MG63 (cell line): ENCODE results near the gene PLCH2. TPM values are rescaled to one million over a fixed set of nuclear protein-coding genes. Genes with fewer than 3 reads are reported as not detected.

Experiments
- total RNA-seq: library from RNA; depleted of rRNA; stranded (reverse); fragments of >200 nt; shearing (Covaris generic); gene quantifications from 2 replicates; pipeline ENCODE4 v1.2.3, GENCODE V29; 2014; ENCODE audit warnings: low replicate concordance; rRNA removed

PLCH2 gene
- total RNA-seq, 1 experiment from 2014 or later: not detected

Other genes starting within 250 kb of the PLCH2 start
- gene SKI, start 248.0 kb upstream of the PLCH2 start, total RNA-seq: 7.7 and 9.2 TPM in 2 replicates
- 10.3 and 20.5 TPM in 2 replicates for gene MORN1, start 84.7 kb upstream of the PLCH2 start, total RNA-seq
- gene RER1, start 84.4 kb upstream of the PLCH2 start, total RNA-seq: 36.7 and 60.4 TPM in 2 replicates
- 39.7 and 44.5 TPM in 2 replicates for gene PEX10, start 63.7 kb upstream of the PLCH2 start, total RNA-seq
- gene PANK4, start 50.3 kb downstream of the PLCH2 start, total RNA-seq: 16.6 and 17.3 TPM in 2 replicates
- gene HES5, start 54.0 kb downstream of the PLCH2 start, total RNA-seq: not detected in 2 replicates
- 0.15 and 4.5 TPM in 2 replicates for gene TNFRSF14, start 80.1 kb downstream of the PLCH2 start, total RNA-seq
- 9.6 and 12.3 TPM in 2 replicates for gene PRXL2B, start 110.5 kb downstream of the PLCH2 start, total RNA-seq
- gene MMEL1, start 156.7 kb downstream of the PLCH2 start, total RNA-seq: not detected in 2 replicates